GM13977 (cell line): ENCODE data around the gene NOLC1.

ENCODE experiments used
- DNase-seq: peaks from one replicate; pipeline ENCODE4 v3.0.0; 2012; ENCODE audit warnings: low spot score
- in situ Hi-C: fragments of 300-500 bp; cut with MboI; formaldehyde crosslinking; loops from one replicate; pipeline ENCODE4 v1.12.0; 2022; ENCODE audit warnings: low sequenced_read_pairs, low pct_unique_long_range_greater_than_20kb, mixed read lengths, inconsistent platforms; ENCODE audit not compliant: unreplicated experiment
- TF ChIP-seq, protein P1 (sequence below): IDR thresholded peaks from 2 replicates; pipeline ENCODE4 v1.5.1; 2012; ENCODE audit warnings: mild to moderate bottlenecking, control low read depth; ENCODE audit not compliant: insufficient read depth; ENCODE audit errors: extremely low read depth, missing control alignments

The NOLC1 gene

GRCh38 chr10:102135956-102136526 lies 16.1 kb upstream of the NOLC1 start:
- in situ Hi-C loops, result no loop called here
- no peak for DNase-seq
- TF ChIP-seq, protein P1, sequence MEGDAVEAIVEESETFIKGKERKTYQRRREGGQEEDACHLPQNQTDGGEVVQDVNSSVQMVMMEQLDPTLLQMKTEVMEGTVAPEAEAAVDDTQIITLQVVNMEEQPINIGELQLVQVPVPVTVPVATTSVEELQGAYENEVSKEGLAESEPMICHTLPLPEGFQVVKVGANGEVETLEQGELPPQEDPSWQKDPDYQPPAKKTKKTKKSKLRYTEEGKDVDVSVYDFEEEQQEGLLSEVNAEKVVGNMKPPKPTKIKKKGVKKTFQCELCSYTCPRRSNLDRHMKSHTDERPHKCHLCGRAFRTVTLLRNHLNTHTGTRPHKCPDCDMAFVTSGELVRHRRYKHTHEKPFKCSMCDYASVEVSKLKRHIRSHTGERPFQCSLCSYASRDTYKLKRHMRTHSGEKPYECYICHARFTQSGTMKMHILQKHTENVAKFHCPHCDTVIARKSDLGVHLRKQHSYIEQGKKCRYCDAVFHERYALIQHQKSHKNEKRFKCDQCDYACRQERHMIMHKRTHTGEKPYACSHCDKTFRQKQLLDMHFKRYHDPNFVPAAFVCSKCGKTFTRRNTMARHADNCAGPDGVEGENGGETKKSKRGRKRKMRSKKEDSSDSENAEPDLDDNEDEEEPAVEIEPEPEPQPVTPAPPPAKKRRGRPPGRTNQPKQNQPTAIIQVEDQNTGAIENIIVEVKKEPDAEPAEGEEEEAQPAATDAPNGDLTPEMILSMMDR, result no peak

DNA sequence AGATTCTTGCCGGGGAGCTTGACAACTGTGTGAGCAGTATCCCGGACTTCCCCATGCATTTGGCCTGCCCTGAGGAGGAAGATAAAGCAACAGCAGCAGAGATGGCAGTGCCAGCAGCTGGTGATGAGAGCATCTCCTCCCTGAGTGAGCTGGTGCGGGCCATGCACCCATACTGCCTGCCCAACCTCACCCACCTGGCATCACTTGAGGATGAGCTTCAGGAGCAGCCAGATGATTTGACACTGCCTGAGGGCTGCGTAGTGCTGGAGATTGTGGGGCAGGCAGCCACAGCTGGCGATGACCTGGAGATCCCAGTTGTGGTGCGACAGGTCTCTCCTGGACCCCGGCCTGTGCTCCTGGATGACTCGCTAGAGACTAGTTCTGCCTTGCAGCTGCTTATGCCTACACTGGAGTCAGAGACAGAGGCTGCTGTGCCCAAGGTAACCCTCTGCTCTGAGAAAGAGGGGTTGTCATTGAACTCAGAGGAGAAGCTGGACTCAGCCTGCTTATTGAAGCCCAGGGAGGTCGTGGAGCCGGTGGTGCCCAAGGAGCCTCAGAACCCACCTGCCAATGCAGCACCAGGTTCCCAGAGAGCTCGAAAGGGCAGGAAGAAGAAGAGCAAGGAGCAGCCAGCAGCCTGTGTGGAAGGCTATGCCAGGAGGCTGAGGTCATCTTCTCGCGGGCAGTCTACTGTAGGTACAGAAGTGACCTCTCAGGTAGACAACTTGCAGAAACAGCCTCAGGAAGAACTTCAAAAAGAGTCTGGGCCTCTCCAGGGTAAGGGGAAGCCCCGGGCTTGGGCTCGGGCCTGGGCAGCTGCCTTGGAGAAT lies 12.7 kb upstream of the NOLC1 start:
- in situ Hi-C loops, result no loop called here
- TF ChIP-seq, protein P1, result no peak
- no peak for DNase-seq

DNA sequence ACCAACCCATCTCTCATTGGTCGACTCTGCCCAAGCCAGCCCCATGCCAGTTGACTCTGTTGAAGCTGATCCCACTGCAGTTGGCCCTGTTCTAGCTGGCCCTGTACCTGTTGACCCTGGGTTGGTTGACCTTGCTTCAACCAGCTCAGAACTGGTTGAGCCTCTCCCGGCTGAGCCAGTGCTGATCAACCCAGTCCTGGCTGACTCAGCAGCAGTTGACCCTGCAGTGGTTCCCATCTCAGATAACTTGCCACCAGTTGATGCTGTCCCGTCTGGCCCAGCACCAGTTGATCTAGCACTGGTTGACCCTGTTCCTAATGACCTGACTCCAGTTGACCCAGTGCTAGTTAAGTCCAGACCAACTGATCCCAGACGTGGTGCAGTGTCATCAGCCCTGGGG lies 12.0 kb upstream of the NOLC1 start:
- TF ChIP-seq, protein P1, result no peak
- DNase-seq, result no peak
- in situ Hi-C loops, result no loop called here

- TF ChIP-seq, protein P1, result no peak
- in situ Hi-C loops, result no loop called here
- DNase-seq, result no peak
Measured at GRCh38 chr10:102140913-102141540, 11.2 kb upstream of the NOLC1 start.

DNA sequence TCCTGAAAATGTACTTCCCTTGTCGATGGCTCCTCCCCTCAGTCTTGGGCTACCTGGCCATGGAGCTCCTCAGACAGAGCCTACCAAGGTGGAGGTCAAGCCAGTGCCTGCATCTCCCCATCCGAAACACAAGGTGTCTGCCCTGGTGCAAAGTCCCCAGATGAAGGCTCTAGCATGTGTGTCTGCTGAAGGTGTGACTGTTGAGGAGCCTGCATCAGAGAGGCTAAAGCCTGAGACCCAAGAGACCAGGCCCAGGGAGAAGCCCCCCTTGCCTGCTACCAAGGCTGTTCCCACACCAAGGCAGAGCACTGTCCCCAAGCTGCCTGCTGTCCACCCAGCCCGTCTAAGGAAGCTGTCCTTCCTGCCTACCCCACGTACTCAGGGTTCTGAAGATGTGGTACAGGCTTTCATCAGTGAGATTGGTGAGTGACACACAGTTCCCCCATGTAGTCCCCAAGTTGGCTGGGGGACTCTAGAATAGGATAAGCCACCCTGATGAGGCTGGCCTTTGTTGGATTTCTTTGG lies 10.5 kb upstream of the NOLC1 start:
- in situ Hi-C loops, result no loop called here
- TF ChIP-seq, protein P1, result no peak
- no peak for DNase-seq

DNA sequence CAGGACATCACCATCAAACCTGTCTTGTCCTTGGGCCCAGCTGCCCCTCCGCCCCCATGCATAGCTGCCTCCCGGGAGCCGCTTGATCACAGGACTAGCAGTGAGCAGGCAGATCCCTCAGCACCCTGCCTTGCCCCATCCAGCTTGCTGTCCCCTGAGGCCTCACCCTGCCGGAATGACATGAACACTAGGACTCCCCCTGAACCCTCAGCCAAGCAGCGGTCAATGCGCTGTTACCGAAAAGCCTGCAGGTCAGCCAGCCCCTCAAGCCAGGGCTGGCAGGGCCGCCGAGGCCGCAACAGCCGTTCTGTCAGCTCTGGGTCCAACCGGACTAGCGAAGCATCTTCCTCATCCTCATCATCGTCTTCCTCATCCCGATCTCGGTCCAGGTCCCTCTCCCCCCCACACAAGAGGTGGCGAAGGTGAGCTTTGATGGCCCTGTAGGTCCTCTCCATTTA lies 5.2 kb upstream of the NOLC1 start:
- TF ChIP-seq, protein P1, result no peak

More for the DNA sequence above, 5.2 kb upstream of the NOLC1 start:
- in situ Hi-C loops, result no loop called here
- DNase-seq, result no peak
